Gastrocnemius medialis (tissue), 4 donors: ENCODE data around the gene RRP9. TPM values are rescaled to one million over a fixed set of nuclear protein-coding genes. Genes with fewer than 3 reads are reported as not detected.

Source experiments
- ATAC-seq, 2 donors: fragments of 150-250 bp; one replicate each; pipeline ENCODE4 v1.9.1; 2016
- DNase-seq, 2 donors: peaks; one replicate each; pipeline ENCODE4 v3.0.0-alpha.2; 2019
- H3K27ac ChIP-seq, 4 donors: fragments of 200-600 bp; sonication (generic); 1 replicate in 1 of 4; 2 replicates in 3 of 4; pipeline ENCODE4 v1.5.1; 2016 to 2018; ENCODE audit warnings: mild to moderate bottlenecking in 2 of 4, moderate library complexity in 1 of 4
- H3K27me3 ChIP-seq, 3 donors: fragments of 200-600 bp; sonication (generic) in 2 of 3; 1 replicate in 1 of 3; 2 replicates in 2 of 3; pipeline versions ENCODE4 v1.5.1 to v1.6.0; 2016 to 2019; ENCODE audit warnings: mild to moderate bottlenecking in 1 of 3, moderate library complexity in 1 of 3
- H3K36me3 ChIP-seq, 2 donors: fragments of 200-600 bp; sonication (generic) in 1 of 2; one replicate each; pipeline ENCODE4 v1.5.1; 2017 to 2018
- H3K4me1 ChIP-seq, 2 donors: fragments of 200-600 bp; sonication (generic) in 1 of 2; one replicate each; pipeline ENCODE4 v1.5.1; 2016 to 2017; ENCODE audit warnings: mild to moderate bottlenecking in 2 of 2
- H3K4me3 ChIP-seq, 4 donors: fragments of 200-600 bp; sonication (generic) in 3 of 4; 1 replicate in 1 of 4; 2 replicates in 3 of 4; pipeline ENCODE4 v1.5.1; 2016 to 2019; ENCODE audit warnings: mild to moderate bottlenecking in 2 of 4
- H3K9me3 ChIP-seq, 3 donors: fragments of 200-600 bp; sonication (generic) in 2 of 3; 1 replicate in 1 of 3; 2 replicates in 2 of 3; pipeline ENCODE4 v1.5.1; 2016 to 2019
- CTCF ChIP-seq, 5 experiments: fragments of 450-650 bp in 3 of 5; fragments of 200-600 bp in 2 of 5; sonication (generic) in 2 of 5; IDR thresholded peaks in 4 of 5; conservative IDR thresholded peaks in 1 of 5; 1 replicate in 4 of 5; 2 replicates in 1 of 5; pipeline ENCODE4 v1.5.1; 2016 to 2019; ENCODE audit warnings: antibody characterized with exemption in 5 of 5, mild to moderate bottlenecking in 3 of 5, moderate library complexity in 3 of 5
- POLR2A ChIP-seq, 2 donors: fragments of 450-650 bp; IDR thresholded peaks; one replicate each; pipeline ENCODE4 v1.6.1; 2017; ENCODE audit warnings: antibody characterized with exemption in 2 of 2, mild to moderate bottlenecking in 2 of 2, moderate library complexity in 2 of 2
- in situ Hi-C, 4 donors: fragments of 200-750 bp; cut with MboI; loops; one replicate each; pipeline versions ENCODE4 v1.15.0 to v1.8.0; 2017; ENCODE audit warnings: low sequenced_read_pairs in 4 of 4
- intact Hi-C: fragments of 100-400 bp; cut with DNase I; formaldehyde crosslinking; loops from one replicate; pipeline ENCODE4 v1.15.1; 2023; ENCODE audit warnings: low total_unique reads
- total RNA-seq, 4 donors: library from RNA; depleted of rRNA; stranded (reverse); fragments of >200 nt; gene quantifications; one replicate each; pipeline versions ENCODE4 v1.1.0 to v1.2.3, GENCODE V29; 2016

Gene RRP9
- total RNA-seq, 4 donors from 2014 or later: 19.2 to 25.9 (median 24.9) TPM

- Histone ChIP-seq H3K4me3 (peak overlapping the region; percentile 51 to 85 (median 78)), H3K9me3 (no peaks in the 10 kb centered on the region), H3K36me3 (no peaks in the 10 kb centered on the region), H3K4me1 (peaks cover 48 to 52% of the 10 kb centered on the region in 2 donors), H3K27me3 (no peaks in the 10 kb centered on the region), H3K27ac (peak overlapping the region; percentile 90 to 100 (median 94))
- DNase-seq: no peak
- in situ Hi-C loops: no loop called here
- intact Hi-C loops: loop anchor here (5.0 kb wide), 1 partner anchor 1194 kb away; the partner anchor contains the start of gene PRKCD
- no peak for TF ChIP-seq POLR2A (IDR thresholded peaks at IDR 0.05)
- TF ChIP-seq CTCF (IDR thresholded peaks at IDR 0.05 in 4 of 5, conservative IDR thresholded peaks at IDR 0.05 in 1 of 5): no peak
- no peak for ATAC-seq
These were observed 26.6 kb upstream of the RRP9 start for GRCh38 chr3:51968170-51968775.

GRCh38 chr3:51967384-51968169 lies 25.9 kb upstream of the RRP9 start, which contains the start of gene PCBP4:
Gene PCBP4 (minus strand): TSS chr3:51967454. CDS start chr3:51961240, 6,214 bp downstream.
- H3K36me3 ChIP-seq: no peaks in the 10 kb centered on the region
- H3K27me3 ChIP-seq: no peaks in the 10 kb centered on the region
- H3K27ac ChIP-seq: peak within 1 kb of the TSS; percentile 90 to 100 (median 94)
- intact Hi-C loops: loop anchor here (5.0 kb wide), 1 partner anchor 1195 kb away; the partner anchor contains the start of gene PRKCD
- H3K4me1 ChIP-seq: peaks cover 48 to 58% of the 10 kb centered on the region in 2 donors
- H3K4me3 ChIP-seq: peak within 1 kb of the TSS; percentile 64 to 85 (median 78)
- in situ Hi-C loops: no loop called here
- DNase-seq (peak; percentile 58 to 68), ATAC-seq (peak; percentile 55 to 63)
- TF ChIP-seq POLR2A (IDR thresholded peaks at IDR 0.05): peak; percentile 73 to 81
- TF ChIP-seq CTCF (IDR thresholded peaks at IDR 0.05 in 4 of 5, conservative IDR thresholded peaks at IDR 0.05 in 1 of 5): no peak
- no peaks in the 10 kb centered on the region for H3K9me3 ChIP-seq

GRCh38 chr3:51966922-51967383 lies 25.2 kb upstream of the RRP9 start:
- peak overlapping the region; percentile 64 to 85 (median 76) for H3K4me3 ChIP-seq
- peaks cover 54 to 64% of the 10 kb centered on the region in 2 donors for H3K4me1 ChIP-seq
- in situ Hi-C loops: no loop called here

GRCh38 chr3:51966486-51966885 lies 24.8 kb upstream of the RRP9 start:
- Histone ChIP-seq H3K4me1 (peaks cover 59 to 69% of the 10 kb centered on the region in 2 donors), H3K27ac (peak overlapping the region; percentile 90 to 100 (median 94)), H3K9me3 (no peaks in the 10 kb centered on the region), H3K4me3 (peak overlapping the region; percentile 64 to 85 (median 76)), H3K27me3 (no peaks in the 10 kb centered on the region), H3K36me3 (no peaks in the 10 kb centered on the region)
- intact Hi-C loops (loop anchor here (5.0 kb wide), 1 partner anchor 1196 kb away; the partner anchor contains the start of gene PRKCD), in situ Hi-C loops (no loop called here)
- DNase-seq (no peak), ATAC-seq (no peak)
- TF ChIP-seq POLR2A (IDR thresholded peaks at IDR 0.05): no peak
- no peak for TF ChIP-seq CTCF (IDR thresholded peaks at IDR 0.05 in 4 of 5, conservative IDR thresholded peaks at IDR 0.05 in 1 of 5)

More at GRCh38 chr3:51966922-51967383, 25.2 kb upstream of the RRP9 start:
- intact Hi-C loops: loop anchor here (5.0 kb wide), 1 partner anchor 1195 kb away; the partner anchor contains the start of gene PRKCD
- TF ChIP-seq CTCF (IDR thresholded peaks at IDR 0.05 in 4 of 5, conservative IDR thresholded peaks at IDR 0.05 in 1 of 5) (no peak), POLR2A (IDR thresholded peaks at IDR 0.05) (peak; percentile 73 to 76)
- H3K27ac ChIP-seq: peak overlapping the region; percentile 90 to 100 (median 94)
- no peaks in the 10 kb centered on the region for H3K9me3 ChIP-seq
- ATAC-seq (peak; percentile 4 to 12), DNase-seq (no peak)
- no peaks in the 10 kb centered on the region for H3K27me3 ChIP-seq
- H3K36me3 ChIP-seq: no peaks in the 10 kb centered on the region
